Panc1 (cell line): ENCODE data around the gene PLCB1. TPM values are rescaled to one million over a fixed set of nuclear protein-coding genes. Genes with fewer than 3 reads are reported as not detected.

Source experiments
- ATAC-seq: fragments of 200-7000 bp; cut with Tn5 transposase; 2 replicates; pipeline ENCODE4 v1.9.1; 2020; ENCODE audit warnings: mild to moderate bottlenecking, moderate library complexity
- BruUV-seq: library from RNA; stranded (reverse); fragments of 400-500 nt; replicated peaks from 2 replicates; lab custom pipeline; 2021; lab: Mats Ljungman, UMichigan
- CTCF ChIA-PET: fragments of 300-600 bp; sonication (Branson Sonifier 250); formaldehyde crosslinking; loops from one replicate; lab custom pipeline; 2022; ENCODE audit warnings: antibody characterized with exemption; lab: Charles Lee
- POLR2A ChIA-PET: fragments of 300-600 bp; sonication (Branson Sonifier 250); formaldehyde crosslinking; loops from one replicate; lab custom pipeline; 2022; ENCODE audit warnings: antibody characterized with exemption; lab: Charles Lee
- DNase-seq: peaks from one replicate; pipeline ENCODE4 v3.0.0-alpha.2; 2010; ENCODE audit warnings: low read depth, low spot score
- H3K27ac ChIP-seq: 2 replicates; pipeline ENCODE4 v1.5.1; 2011; ENCODE audit warnings: mild to moderate bottlenecking, low read length, inconsistent platforms
- H3K27me3 ChIP-seq: fragments of 200-500 bp; sonication (Bioruptor generic); 2 replicates; pipeline ENCODE4 v1.6.0; 2014; ENCODE audit warnings: low read length, inconsistent platforms; ENCODE audit not compliant: control insufficient read depth, insufficient read depth
- H3K36me3 ChIP-seq: fragments of 200-500 bp; sonication (Bioruptor generic); 2 replicates; pipeline ENCODE4 v1.5.1; 2014; ENCODE audit warnings: inconsistent platforms, mild to moderate bottlenecking, low read length, moderate library complexity; ENCODE audit not compliant: control insufficient read depth, insufficient read depth
- H3K4me1 ChIP-seq: 2 replicates; pipeline ENCODE4 v1.5.1; 2011; ENCODE audit warnings: inconsistent platforms, mild to moderate bottlenecking, low read length, moderate library complexity; ENCODE audit not compliant: control insufficient read depth, insufficient read depth
- H3K4me3 ChIP-seq, 2 experiments: 2 replicates each; pipeline ENCODE4 v1.5.1; 2011 to 2012; ENCODE audit warnings: low read depth in 2 of 2, low read length in 2 of 2, mild to moderate bottlenecking in 2 of 2, inconsistent platforms in 1 of 2, moderate library complexity in 1 of 2
- H3K9me3 ChIP-seq: fragments of 200-500 bp; sonication (Bioruptor generic); 2 replicates; pipeline ENCODE4 v1.5.1; 2014; ENCODE audit warnings: low read depth, mild to moderate bottlenecking, inconsistent platforms, low read length, moderate library complexity; ENCODE audit not compliant: control insufficient read depth, insufficient read depth
- POLR2AphosphoS5 ChIP-seq: IDR thresholded peaks from 2 replicates; pipeline ENCODE4 v1.6.1; 2012; ENCODE audit warnings: mild to moderate bottlenecking, low read depth, low read length, moderate library complexity
- SIN3A ChIP-seq: IDR thresholded peaks from 2 replicates; pipeline ENCODE4 v1.6.1; 2012; ENCODE audit warnings: low read depth, mild to moderate bottlenecking, low read length, moderate library complexity, borderline replicate concordance; ENCODE audit not compliant: insufficient read depth
- TCF7L2 ChIP-seq: IDR thresholded peaks from 2 replicates; pipeline ENCODE4 v1.6.1; 2011; ENCODE audit warnings: mild to moderate bottlenecking, low read depth, low read length, inconsistent platforms
- in situ Hi-C: cut with HindIII; loops from 2 replicates; pipeline ENCODE4 v1.10.0; 2016; ENCODE audit warnings: low sequenced_read_pairs, low pct_unique_long_range_greater_than_20kb
- intact Hi-C: fragments of 100-400 bp; cut with micrococcal nuclease; formaldehyde crosslinking; loops from one replicate; pipeline ENCODE4 v1.10.0; 2022; ENCODE audit not compliant: unreplicated experiment
- total RNA-seq: library from RNA; stranded (reverse); gene quantifications from one replicate; pipeline ENCODE4 v1.2.1, GENCODE V29; 2021; ENCODE audit not compliant: unreplicated experiment
- TF ChIP-seq, protein P1 (sequence below): fragments of 450-650 bp; IDR thresholded peaks from 2 replicates; pipeline ENCODE4 v1.5.1; 2017; ENCODE audit warnings: mild to moderate bottlenecking
- TF ChIP-seq, protein P2 (sequence below), 2 experiments: IDR thresholded peaks; 2 replicates each; pipeline ENCODE4 v1.6.1; 2011 to 2012; ENCODE audit warnings: low read depth in 2 of 2, control low read depth in 1 of 2, low read length in 1 of 2, mild to moderate bottlenecking in 1 of 2, moderate library complexity in 1 of 2; ENCODE audit not compliant: insufficient read depth in 1 of 2

Gene PLCB1
- total RNA-seq, 1 experiment from 2014 or later: 0.59 TPM

DNA sequence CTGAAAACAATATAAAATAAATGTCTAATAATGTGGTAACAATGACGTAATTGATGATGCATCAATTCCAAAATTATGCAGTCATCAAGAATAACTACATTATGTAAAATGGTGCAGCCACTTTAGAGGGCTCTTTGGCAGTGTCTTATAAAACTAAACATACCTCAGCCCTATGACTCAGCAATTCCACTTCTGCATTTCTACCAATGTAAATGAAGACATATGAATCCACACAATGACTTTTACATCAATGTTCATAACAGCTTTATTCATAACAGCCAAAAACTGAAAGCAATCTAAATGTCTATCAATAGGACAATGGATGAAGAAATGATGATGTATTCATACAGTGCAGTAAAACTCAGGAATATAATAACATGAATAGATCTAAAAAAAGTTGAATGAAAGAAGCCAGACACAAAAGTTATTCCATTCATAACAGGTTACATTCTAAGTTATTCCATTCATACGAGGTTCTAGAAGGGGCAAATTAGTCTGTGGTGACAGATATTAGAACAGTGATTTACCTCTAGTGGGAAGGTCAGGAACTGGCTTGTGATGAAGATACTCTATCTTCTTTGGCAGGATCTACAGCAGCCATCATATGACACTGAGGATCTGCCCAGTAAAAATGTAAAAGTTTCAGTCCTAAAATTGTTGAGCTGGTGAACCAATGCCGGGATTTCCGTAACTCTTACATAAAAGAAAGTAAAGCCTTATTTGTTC is 396.1 kb downstream of the PLCB1 start:
- Histone ChIP-seq H3K27me3 (no peaks in the 10 kb centered on the region), H3K4me3 (no peak overlapping the region), H3K9me3 (no peaks in the 10 kb centered on the region), H3K36me3 (no peaks in the 10 kb centered on the region), H3K27ac (no peak overlapping the region), H3K4me1 (no peaks in the 10 kb centered on the region)
- ChIA-PET CTCF (no interaction called here), POLR2A (no interaction called here)
- ATAC-seq (no peak), DNase-seq (no peak)
- in situ Hi-C loops (no loop called here), intact Hi-C loops (no loop called here)
- TF ChIP-seq TCF7L2: no peak
- no peak for TF ChIP-seq SIN3A
- TF ChIP-seq, protein P1, sequence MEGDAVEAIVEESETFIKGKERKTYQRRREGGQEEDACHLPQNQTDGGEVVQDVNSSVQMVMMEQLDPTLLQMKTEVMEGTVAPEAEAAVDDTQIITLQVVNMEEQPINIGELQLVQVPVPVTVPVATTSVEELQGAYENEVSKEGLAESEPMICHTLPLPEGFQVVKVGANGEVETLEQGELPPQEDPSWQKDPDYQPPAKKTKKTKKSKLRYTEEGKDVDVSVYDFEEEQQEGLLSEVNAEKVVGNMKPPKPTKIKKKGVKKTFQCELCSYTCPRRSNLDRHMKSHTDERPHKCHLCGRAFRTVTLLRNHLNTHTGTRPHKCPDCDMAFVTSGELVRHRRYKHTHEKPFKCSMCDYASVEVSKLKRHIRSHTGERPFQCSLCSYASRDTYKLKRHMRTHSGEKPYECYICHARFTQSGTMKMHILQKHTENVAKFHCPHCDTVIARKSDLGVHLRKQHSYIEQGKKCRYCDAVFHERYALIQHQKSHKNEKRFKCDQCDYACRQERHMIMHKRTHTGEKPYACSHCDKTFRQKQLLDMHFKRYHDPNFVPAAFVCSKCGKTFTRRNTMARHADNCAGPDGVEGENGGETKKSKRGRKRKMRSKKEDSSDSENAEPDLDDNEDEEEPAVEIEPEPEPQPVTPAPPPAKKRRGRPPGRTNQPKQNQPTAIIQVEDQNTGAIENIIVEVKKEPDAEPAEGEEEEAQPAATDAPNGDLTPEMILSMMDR: no peak
- TF ChIP-seq, protein P2, sequence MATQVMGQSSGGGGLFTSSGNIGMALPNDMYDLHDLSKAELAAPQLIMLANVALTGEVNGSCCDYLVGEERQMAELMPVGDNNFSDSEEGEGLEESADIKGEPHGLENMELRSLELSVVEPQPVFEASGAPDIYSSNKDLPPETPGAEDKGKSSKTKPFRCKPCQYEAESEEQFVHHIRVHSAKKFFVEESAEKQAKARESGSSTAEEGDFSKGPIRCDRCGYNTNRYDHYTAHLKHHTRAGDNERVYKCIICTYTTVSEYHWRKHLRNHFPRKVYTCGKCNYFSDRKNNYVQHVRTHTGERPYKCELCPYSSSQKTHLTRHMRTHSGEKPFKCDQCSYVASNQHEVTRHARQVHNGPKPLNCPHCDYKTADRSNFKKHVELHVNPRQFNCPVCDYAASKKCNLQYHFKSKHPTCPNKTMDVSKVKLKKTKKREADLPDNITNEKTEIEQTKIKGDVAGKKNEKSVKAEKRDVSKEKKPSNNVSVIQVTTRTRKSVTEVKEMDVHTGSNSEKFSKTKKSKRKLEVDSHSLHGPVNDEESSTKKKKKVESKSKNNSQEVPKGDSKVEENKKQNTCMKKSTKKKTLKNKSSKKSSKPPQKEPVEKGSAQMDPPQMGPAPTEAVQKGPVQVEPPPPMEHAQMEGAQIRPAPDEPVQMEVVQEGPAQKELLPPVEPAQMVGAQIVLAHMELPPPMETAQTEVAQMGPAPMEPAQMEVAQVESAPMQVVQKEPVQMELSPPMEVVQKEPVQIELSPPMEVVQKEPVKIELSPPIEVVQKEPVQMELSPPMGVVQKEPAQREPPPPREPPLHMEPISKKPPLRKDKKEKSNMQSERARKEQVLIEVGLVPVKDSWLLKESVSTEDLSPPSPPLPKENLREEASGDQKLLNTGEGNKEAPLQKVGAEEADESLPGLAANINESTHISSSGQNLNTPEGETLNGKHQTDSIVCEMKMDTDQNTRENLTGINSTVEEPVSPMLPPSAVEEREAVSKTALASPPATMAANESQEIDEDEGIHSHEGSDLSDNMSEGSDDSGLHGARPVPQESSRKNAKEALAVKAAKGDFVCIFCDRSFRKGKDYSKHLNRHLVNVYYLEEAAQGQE (IDR thresholded peaks at IDR 0.05; ENCODE audit: insufficient read depth in 1 of 2, low read depth in 2 of 2, low read length in 1 of 2): no peak
- no peak for TF ChIP-seq POLR2AphosphoS5
- no TSS peak for BruUV-seq

DNA sequence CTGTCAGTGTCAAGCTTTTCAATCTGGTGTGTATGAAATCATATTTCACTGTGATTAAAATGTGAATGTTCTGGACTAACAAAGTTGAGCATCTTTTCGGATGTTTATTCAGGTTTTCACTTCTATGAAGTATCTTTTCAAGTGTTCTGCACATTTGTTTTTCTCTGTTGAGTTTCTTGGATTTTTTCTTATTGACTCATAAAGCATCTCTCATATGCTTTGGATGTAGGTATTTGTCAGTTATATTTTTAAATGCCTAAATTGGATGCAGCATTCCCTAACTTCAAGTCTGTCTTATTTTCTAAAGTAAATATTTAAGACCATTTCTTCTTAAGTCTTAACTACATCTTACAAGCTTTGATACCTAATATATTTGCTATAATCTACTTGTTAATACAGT is 398.0 kb downstream of the PLCB1 start:
- Histone ChIP-seq H3K4me1 (no peaks in the 10 kb centered on the region), H3K36me3 (no peaks in the 10 kb centered on the region), H3K9me3 (no peaks in the 10 kb centered on the region), H3K4me3 (no peak overlapping the region), H3K27ac (no peak overlapping the region), H3K27me3 (no peaks in the 10 kb centered on the region)
- BruUV-seq: no TSS peak
- intact Hi-C loops: no loop called here
- ChIA-PET CTCF (no interaction called here), POLR2A (no interaction called here)
- DNase-seq: no peak
- TF ChIP-seq POLR2AphosphoS5: no peak
- no peak for TF ChIP-seq TCF7L2
- TF ChIP-seq, protein P1: no peak
- TF ChIP-seq, protein P2 (IDR thresholded peaks at IDR 0.05; ENCODE audit: insufficient read depth in 1 of 2, low read depth in 2 of 2, low read length in 1 of 2): no peak
- no peak for TF ChIP-seq SIN3A
- in situ Hi-C loops: no loop called here
- no peak for ATAC-seq
